GM10248 (cell line): ENCODE measurements around the gene DIMT1.

ENCODE experiments used
- CTCF ChIA-PET: fragments of 300-600 bp; sonication (Branson Sonifier 250); formaldehyde crosslinking; extraction: SDS; loops from one replicate; lab custom pipeline; 2021; ENCODE audit warnings: antibody characterized with exemption; lab: Yijun Ruan, JAX
- POLR2A ChIA-PET: fragments of 350-650 bp; sonication (Branson Sonifier 250); formaldehyde crosslinking; extraction: SDS; loops from one replicate; lab custom pipeline; 2020; ENCODE audit warnings: antibody characterized with exemption; lab: Yijun Ruan, JAX
- DNase-seq: peaks from one replicate; pipeline ENCODE4 v3.0.0; 2012; ENCODE audit errors: extremely low spot score
- CTCF ChIP-seq: IDR thresholded peaks from 2 replicates; pipeline ENCODE4 v1.5.1; 2012; ENCODE audit warnings: mild to moderate bottlenecking, low read depth; ENCODE audit errors: extremely low read depth, missing control alignments, control extremely low read depth

The DIMT1 gene

GRCh38 chr5:62374090-62374489, 29.6 kb downstream of the DIMT1 start:
- POLR2A ChIA-PET, result no interaction called here
- no peak for DNase-seq
- CTCF ChIA-PET, result interaction anchor here (1.3 to 1.6 kb wide), 3 partner anchors 10 to 150 kb away, joined by 3 to 4 read pairs (median 3); no protein-coding TSS in a partner anchor
- no peak for TF ChIP-seq CTCF

GRCh38 chr5:62373382-62373781, 30.3 kb downstream of the DIMT1 start:
- CTCF ChIA-PET, result interaction anchor here (1.3 kb wide), 1 partner anchor 10 kb away, joined by 3 read pairs; no protein-coding TSS in a partner anchor

GRCh38 chr5:62372600-62372999, 31.1 kb downstream of the DIMT1 start:
- POLR2A ChIA-PET, result no interaction called here
- no peak for DNase-seq
- CTCF ChIA-PET, result no interaction called here

More at GRCh38 chr5:62373382-62373781, 30.3 kb downstream of the DIMT1 start:
- no peak for TF ChIP-seq CTCF
- DNase-seq, result no peak
- POLR2A ChIA-PET, result no interaction called here

GRCh38 chr5:62371409-62371808, 32.3 kb downstream of the DIMT1 start:
- TF ChIP-seq CTCF, result no peak
- ChIA-PET POLR2A (no interaction called here), CTCF (no interaction called here)
- no peak for DNase-seq

More at GRCh38 chr5:62372600-62372999, 31.1 kb downstream of the DIMT1 start:
- TF ChIP-seq CTCF, result no peak

- DNase-seq, result no peak
- CTCF ChIA-PET, result interaction anchor here (1.7 kb wide), 1 partner anchor 14 kb away, joined by 5 read pairs; no protein-coding TSS in a partner anchor
- TF ChIP-seq CTCF, result no peak
- POLR2A ChIA-PET, result no interaction called here
Measured at GRCh38 chr5:62369039-62369438, 34.7 kb downstream of the DIMT1 start.

- DNase-seq, result no peak
- TF ChIP-seq CTCF, result no peak
- POLR2A ChIA-PET, result no interaction called here
- CTCF ChIA-PET, result interaction anchor here (0.7 to 1.6 kb wide), 7 partner anchors 8 to 138 kb away, joined by 3 to 5 read pairs (median 3); partner anchors contain the start of gene DIMT1
Measured at GRCh38 chr5:62362701-62363100, 41.0 kb downstream of the DIMT1 start.
